Endometrial microvascular endothelial cells (primary cell): Measurements from ENCODE around the gene TM4SF5. TPM values are rescaled to one million over a fixed set of nuclear protein-coding genes. Genes with fewer than 3 reads are reported as not detected.

Experiments
- in situ Hi-C: cut with HindIII; loops from 2 replicates; pipeline ENCODE4 v1.10.0; 2017; ENCODE audit warnings: low sequenced_read_pairs, low pct_unique_long_range_greater_than_20kb; ENCODE audit errors: inconsistent ontology term
- total RNA-seq: library from RNA; depleted of rRNA; stranded (reverse); fragments of >200 nt; gene quantifications from one replicate; pipeline ENCODE4 v1.2.3, GENCODE V29; 2015; ENCODE audit errors: inconsistent ontology term

The TM4SF5 gene
- total RNA-seq, 1 donor from 2014 or later: not detected

GRCh38 chr17:4786516-4786915 lies 14.8 kb downstream of the TM4SF5 start:
- in situ Hi-C loops: no loop called here

- in situ Hi-C loops: no loop called here
Observed at GRCh38 chr17:4788159-4788806, 16.6 kb downstream of the TM4SF5 start.

- in situ Hi-C loops: no loop called here
Observed at GRCh38 chr17:4788807-4789700, 17.4 kb downstream of the TM4SF5 start, which contains the start of gene GLTPD2. TSS of gene GLTPD2 (plus strand) at chr17:4788964. CDS start at chr17:4789012, 48 bp downstream.

- in situ Hi-C loops: no loop called here
Observed at GRCh38 chr17:4789701-4789950, 17.9 kb downstream of the TM4SF5 start.

- in situ Hi-C loops: no loop called here
Observed at GRCh38 chr17:4789951-4790704, 18.4 kb downstream of the TM4SF5 start.

- in situ Hi-C loops: no loop called here
Observed at GRCh38 chr17:4790705-4791088, 19.0 kb downstream of the TM4SF5 start.

GRCh38 chr17:4795168-4795567 lies 23.5 kb downstream of the TM4SF5 start:
- in situ Hi-C loops: no loop called here

GRCh38 chr17:4796552-4796920 lies 24.9 kb downstream of the TM4SF5 start:
- in situ Hi-C loops: no loop called here

- in situ Hi-C loops: no loop called here
Observed at GRCh38 chr17:4800462-4801196, 28.9 kb downstream of the TM4SF5 start.

GRCh38 chr17:4802228-4802627 lies 30.5 kb downstream of the TM4SF5 start, which contains the start of gene C17orf114:
TSS of gene C17orf114 (minus strand) at chr17:4802328.
- in situ Hi-C loops: no loop called here

GRCh38 chr17:4806456-4806776 lies 34.7 kb downstream of the TM4SF5 start:
- in situ Hi-C loops: no loop called here

- in situ Hi-C loops: no loop called here
Observed at GRCh38 chr17:4806777-4807604, 35.3 kb downstream of the TM4SF5 start, which contains the start of gene PLD2. TSS of gene PLD2 (plus strand) at chr17:4807152. CDS start at chr17:4807773, 621 bp downstream.

GRCh38 chr17:4807605-4808377 lies 36.1 kb downstream of the TM4SF5 start:
- in situ Hi-C loops: no loop called here

GRCh38 chr17:4808378-4808767 lies 36.7 kb downstream of the TM4SF5 start:
- in situ Hi-C loops: no loop called here

- in situ Hi-C loops: no loop called here
Observed at GRCh38 chr17:4810696-4811290, 39.1 kb downstream of the TM4SF5 start.

GRCh38 chr17:4811471-4811870 lies 39.8 kb downstream of the TM4SF5 start:
- in situ Hi-C loops: no loop called here

- in situ Hi-C loops: no loop called here
Observed at GRCh38 chr17:4812690-4813089, 41.0 kb downstream of the TM4SF5 start.
